Activated T-cell treated with anti-CD3 and anti-CD28 coated beads, Interleukin-2, amount 50 U/mL, for 72 hours (primary cell): Measurements from ENCODE around the gene FFAR3. TPM values are rescaled to one million over a fixed set of nuclear protein-coding genes. Genes with fewer than 3 reads are reported as not detected.
"Not testable (repeated sequence)": the region's sequence is repeated elsewhere in the genome, so short reads cannot be mapped to it uniquely, and the experiment has no call there.

Source experiments
- ATAC-seq, 2 donors: fragments of 150-1000 bp; cut with Tn5 transposase; replicated peaks in 1 of 2; 2 replicates each; pipeline ENCODE4 v1.10.0; 2021; ENCODE audit warnings: moderate library complexity in 2 of 2, mild to moderate bottlenecking in 1 of 2
- DNase-seq, 2 donors: peaks; one replicate each; pipeline ENCODE4 v3.0.0; 2021 to 2022; ENCODE audit warnings: mixed read lengths in 1 of 2
- H3K27ac Mint-ChIP-seq: one replicate; pipeline ENCODE4 v1.8.0; 2022; ENCODE audit warnings: mild to moderate bottlenecking, moderate library complexity, mixed read lengths
- H3K27me3 Mint-ChIP-seq: one replicate; pipeline ENCODE4 v1.8.0; 2022; ENCODE audit warnings: low read depth, mixed read lengths
- H3K36me3 Mint-ChIP-seq, 2 donors: one replicate each; pipeline ENCODE4 v1.8.0; 2022; ENCODE audit warnings: mixed read lengths in 2 of 2, mild to moderate bottlenecking in 1 of 2; ENCODE audit not compliant: insufficient read depth in 2 of 2
- H3K4me1 Mint-ChIP-seq: one replicate; pipeline ENCODE4 v1.8.0; 2022; ENCODE audit warnings: low read depth, mixed read lengths
- H3K4me3 Mint-ChIP-seq, 2 donors: one replicate each; pipeline ENCODE4 v1.8.0; 2022; ENCODE audit warnings: mild to moderate bottlenecking in 2 of 2, mixed read lengths in 2 of 2, moderate library complexity in 2 of 2
- H3K9me3 Mint-ChIP-seq, 2 donors: one replicate each; pipeline ENCODE4 v1.8.0; 2022; ENCODE audit warnings: mixed read lengths in 2 of 2
- total RNA-seq, 2 donors: library from RNA; stranded (reverse); gene quantifications; one replicate each; pipeline ENCODE4 v1.2.3, GENCODE V29; 2022

FFAR3 gene
- total RNA-seq, 2 donors from 2014 or later, result 6.6 to 8.8 TPM

- H3K4me1 Mint-ChIP-seq, result peaks cover 26% of the 10 kb centered on the region
- ATAC-seq (no peak), DNase-seq (no peak)
- peaks cover 0 to 3% of the 10 kb centered on the region in 2 donors for H3K36me3 Mint-ChIP-seq
- H3K4me3 Mint-ChIP-seq, result no peak overlapping the region
- peaks cover 0 to 2% of the 10 kb centered on the region in 2 donors for H3K9me3 Mint-ChIP-seq
- peaks cover 54% of the 10 kb centered on the region for H3K27me3 Mint-ChIP-seq
- no peak overlapping the region for H3K27ac Mint-ChIP-seq
Observed at GRCh38 chr19:35377656-35378055, 19.4 kb downstream of the FFAR3 start.

DNA sequence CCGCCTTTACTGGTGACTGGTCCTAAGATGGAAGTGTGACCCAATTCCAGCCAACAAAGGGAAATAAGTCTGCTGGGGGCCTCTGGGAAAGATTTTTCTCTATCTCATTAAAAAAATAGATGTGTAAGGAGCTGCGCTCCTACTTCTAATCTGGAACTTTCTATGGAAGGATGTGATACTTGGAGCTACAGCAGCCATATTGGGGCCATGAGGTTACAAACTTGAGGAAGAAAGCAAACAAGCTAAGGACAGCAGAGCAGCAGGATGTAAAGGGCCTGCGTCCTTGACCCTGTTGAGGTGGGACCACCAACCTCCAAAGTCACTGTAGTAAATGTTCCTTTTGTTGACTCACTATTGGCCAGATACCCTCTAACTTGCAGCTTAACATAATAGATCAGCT, 20.1 kb downstream of the FFAR3 start:
- Mint-ChIP-seq H3K9me3 (peaks cover 0 to 2% of the 10 kb centered on the region in 2 donors), H3K4me1 (peaks cover 26% of the 10 kb centered on the region), H3K27me3 (peaks cover 54% of the 10 kb centered on the region), H3K4me3 (no peak overlapping the region), H3K36me3 (peaks cover 0 to 4% of the 10 kb centered on the region in 2 donors), H3K27ac (no peak overlapping the region)
- ATAC-seq, result no peak
- DNase-seq, result no peak

DNA sequence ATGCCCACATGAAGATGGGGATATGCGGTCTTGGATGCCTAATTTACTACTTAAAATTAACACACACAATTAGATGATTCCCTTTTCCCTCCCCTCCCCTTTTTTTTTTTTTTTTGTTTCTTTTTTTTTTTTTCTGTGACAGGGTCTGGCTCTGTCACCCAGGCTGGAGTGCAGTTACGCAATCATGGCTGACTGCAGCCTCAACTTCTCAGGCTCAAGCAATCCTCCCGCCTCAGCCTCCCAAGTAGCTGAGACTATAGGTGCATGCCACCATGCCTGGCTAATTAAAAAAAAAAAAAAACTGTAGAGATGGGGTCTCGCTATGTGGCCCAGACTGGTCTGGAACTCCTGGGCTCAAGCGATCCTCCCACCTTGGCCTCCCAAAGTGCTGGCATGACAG, 21.3 kb downstream of the FFAR3 start:
- Mint-ChIP-seq H3K4me1 (peaks cover 22% of the 10 kb centered on the region), H3K27me3 (peaks cover 54% of the 10 kb centered on the region)
- not testable (repeated sequence) for ATAC-seq

GRCh38 chr19:35379992-35380391, 21.7 kb downstream of the FFAR3 start:
- no peak for ATAC-seq
- H3K36me3 Mint-ChIP-seq, result peaks cover 3 to 6% of the 10 kb centered on the region in 2 donors
- peaks cover 53% of the 10 kb centered on the region for H3K27me3 Mint-ChIP-seq

More for the DNA sequence above, 21.3 kb downstream of the FFAR3 start:
- not testable (repeated sequence) for DNase-seq, H3K27ac Mint-ChIP-seq, H3K4me3 Mint-ChIP-seq, H3K9me3 Mint-ChIP-seq, H3K36me3 Mint-ChIP-seq

GRCh38 chr19:35380450-35381124, 22.3 kb downstream of the FFAR3 start:
- Mint-ChIP-seq H3K4me1 (peaks cover 11% of the 10 kb centered on the region), H3K27me3 (peaks cover 47% of the 10 kb centered on the region), H3K4me3 (no peak overlapping the region), H3K27ac (no peak overlapping the region), H3K9me3 (peaks cover 2 to 4% of the 10 kb centered on the region in 2 donors), H3K36me3 (peaks cover 3 to 5% of the 10 kb centered on the region in 2 donors)
- no peak for DNase-seq
- ATAC-seq, result no peak

More at GRCh38 chr19:35379992-35380391, 21.7 kb downstream of the FFAR3 start:
- Mint-ChIP-seq H3K27ac (no peak overlapping the region), H3K4me3 (no peak overlapping the region), H3K9me3 (peaks cover 2 to 4% of the 10 kb centered on the region in 2 donors), H3K4me1 (peaks cover 17% of the 10 kb centered on the region)
- DNase-seq, result no peak

DNA sequence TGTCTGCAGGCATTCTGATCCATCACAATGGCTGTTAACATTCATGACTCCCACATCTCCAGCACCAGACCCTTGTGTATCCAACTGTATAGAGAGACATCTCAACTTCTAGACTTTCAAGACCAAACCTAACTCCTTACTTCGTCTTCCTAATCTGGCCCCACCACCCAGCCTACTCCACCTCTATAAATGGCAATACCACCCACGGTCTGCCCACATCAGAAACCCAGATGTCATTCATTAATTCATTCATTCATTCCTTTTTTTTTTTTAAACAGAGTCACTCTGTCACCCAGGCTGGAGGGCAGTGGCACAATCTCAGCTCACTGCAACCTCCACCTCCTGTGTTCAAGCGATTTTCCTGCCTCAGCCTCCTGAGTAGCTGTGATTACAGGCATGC, 23.1 kb downstream of the FFAR3 start:
- Mint-ChIP-seq H3K27me3 (peaks cover 40% of the 10 kb centered on the region), H3K27ac (no peak overlapping the region), H3K4me1 (peaks cover 7% of the 10 kb centered on the region), H3K9me3 (peaks cover 2 to 4% of the 10 kb centered on the region in 2 donors), H3K36me3 (peaks cover 4 to 6% of the 10 kb centered on the region in 2 donors), H3K4me3 (no peak overlapping the region)
- no peak for ATAC-seq
- DNase-seq, result no peak

GRCh38 chr19:35381926-35382325, 23.7 kb downstream of the FFAR3 start:
- no peak for ATAC-seq
- DNase-seq, result no peak
- no peak overlapping the region for H3K27ac Mint-ChIP-seq
- peaks cover 5 to 6% of the 10 kb centered on the region in 2 donors for H3K9me3 Mint-ChIP-seq
- no peak overlapping the region for H3K4me3 Mint-ChIP-seq
- H3K4me1 Mint-ChIP-seq, result peaks cover 5% of the 10 kb centered on the region
- peaks cover 6 to 11% of the 10 kb centered on the region in 2 donors for H3K36me3 Mint-ChIP-seq
- H3K27me3 Mint-ChIP-seq, result peaks cover 40% of the 10 kb centered on the region

DNA sequence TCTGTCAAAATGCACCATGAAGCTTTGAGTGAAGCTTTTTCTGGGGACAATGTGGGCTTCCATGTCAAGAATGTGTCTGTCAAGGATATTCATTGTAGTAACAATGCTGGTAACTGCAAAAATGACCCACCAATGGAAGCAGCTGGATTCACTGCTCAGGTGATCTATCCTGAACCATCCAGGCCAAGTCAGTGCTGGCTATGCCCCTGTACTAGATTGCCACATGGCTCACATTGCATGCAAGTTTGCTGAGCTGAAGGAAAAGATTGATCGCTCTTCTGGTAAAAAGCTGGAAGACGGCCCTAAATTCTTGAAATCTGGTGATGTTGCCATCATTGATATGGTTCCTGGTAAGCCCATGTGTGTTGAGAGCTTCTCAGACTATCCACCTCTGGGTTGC, 25.3 kb downstream of the FFAR3 start:
- Mint-ChIP-seq H3K4me1 (no peaks in the 10 kb centered on the region), H3K36me3 (peaks cover 6 to 11% of the 10 kb centered on the region in 2 donors), H3K4me3 (no peak overlapping the region), H3K27me3 (peaks cover 28% of the 10 kb centered on the region), H3K27ac (no peak overlapping the region), H3K9me3 (peaks cover 5% of the 10 kb centered on the region in 2 donors)
- no peak for ATAC-seq
- DNase-seq, result no peak

- no peak overlapping the region for H3K4me3 Mint-ChIP-seq
- ATAC-seq (no peak), DNase-seq (no peak)
- no peaks in the 10 kb centered on the region for H3K27me3 Mint-ChIP-seq
- no peaks in the 10 kb centered on the region for H3K4me1 Mint-ChIP-seq
- H3K36me3 Mint-ChIP-seq, result peaks cover 5 to 11% of the 10 kb centered on the region in 2 donors
- H3K27ac Mint-ChIP-seq, result no peak overlapping the region
- peaks cover 5% of the 10 kb centered on the region in 2 donors for H3K9me3 Mint-ChIP-seq
Observed at GRCh38 chr19:35388277-35389054, 30.2 kb downstream of the FFAR3 start.

DNA sequence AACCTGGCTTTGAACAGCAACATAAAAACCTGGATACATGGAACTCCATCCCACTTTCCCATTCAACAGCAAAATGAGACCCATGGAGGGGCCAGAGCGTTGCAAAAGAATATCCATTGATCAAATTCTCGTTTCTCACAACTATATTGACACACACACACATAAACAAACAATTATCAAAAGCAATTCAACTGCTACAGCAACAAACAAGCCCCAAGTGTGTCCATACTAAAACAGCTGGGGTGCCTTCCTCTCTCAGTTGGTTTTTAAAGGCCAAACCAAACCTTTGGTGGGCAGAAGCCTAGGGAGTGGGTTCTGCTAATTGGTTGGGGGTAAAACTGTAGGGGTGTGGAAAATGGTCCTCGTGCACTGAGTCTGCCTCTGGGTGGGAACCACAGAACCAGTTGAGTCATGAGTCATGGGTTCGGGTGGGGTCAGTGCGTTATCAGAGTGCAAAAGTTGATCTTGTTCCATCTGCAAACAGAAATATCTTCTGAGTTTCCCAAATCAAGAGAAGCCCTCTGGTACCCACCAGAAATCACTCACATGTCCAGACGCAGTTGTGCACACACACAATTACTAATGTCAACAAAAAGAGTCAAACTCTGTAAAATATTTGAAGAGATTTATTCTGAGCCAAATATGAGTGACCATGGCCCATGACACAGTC, 31.1 kb downstream of the FFAR3 start:
- Mint-ChIP-seq H3K9me3 (peaks cover 5% of the 10 kb centered on the region in 2 donors), H3K27ac (no peak overlapping the region), H3K4me1 (no peaks in the 10 kb centered on the region), H3K36me3 (peaks cover 5 to 11% of the 10 kb centered on the region in 2 donors), H3K4me3 (no peak overlapping the region), H3K27me3 (no peaks in the 10 kb centered on the region)
- DNase-seq (no peak), ATAC-seq (no peak)

GRCh38 chr19:35392742-35393715, 34.8 kb downstream of the FFAR3 start:
- Mint-ChIP-seq H3K4me1 (no peaks in the 10 kb centered on the region), H3K36me3 (no peaks in the 10 kb centered on the region)

More at GRCh38 chr19:35392742-35393715, 34.8 kb downstream of the FFAR3 start:
- DNase-seq (no peak), ATAC-seq (no peak)
- Mint-ChIP-seq H3K4me3 (no peak overlapping the region), H3K9me3 (no peaks in the 10 kb centered on the region), H3K27me3 (no peaks in the 10 kb centered on the region), H3K27ac (no peak overlapping the region)
